Measurements from ENCODE around the gene ATP5ME. TPM values are rescaled to one million over a fixed set of nuclear protein-coding genes. Genes with fewer than 3 reads are reported as not detected.

The ATP5ME gene
- total RNA-seq, 1 experiment from 2014 or later = 330 TPM

GRCh38 chr4:680091-680490 is 6.0 kb upstream of the ATP5ME start:
- ChIA-PET CTCF (no interaction called here), RAD21 (ENCODE audit: low non-redundant PET in 1 of 2, low total read pairs in 2 of 2, uncharacterized antibody in 2 of 2, unreplicated experiment in 2 of 2) (no interaction called here), POLR2A (no interaction called here)
- no peak for DNase-seq (ENCODE audit: low read depth, low spot score)
- no TSS peak for BruUV-seq (replicated peaks)
- no peaks in the 10 kb centered on the region for H3K9me2 ChIP-seq (ENCODE audit: insufficient read depth)
- no peak overlapping the region for H3K4me3 ChIP-seq (replicated peaks in 1 of 2; ENCODE audit: low read depth in 1 of 2, low read length in 2 of 2)
- no peak for ATAC-seq
- H3K4me1 ChIP-seq (ENCODE audit: control insufficient read depth in 1 of 2, insufficient read depth in 2 of 2, low read length in 2 of 2) = peaks cover 23 to 58% of the 10 kb centered on the region in 2 experiments
- H2AFZ ChIP-seq (ENCODE audit: low read depth, low read length, poor library complexity, severe bottlenecking) = no peak overlapping the region
- peaks cover 4% of the 10 kb centered on the region; the same call in 1 of the 2 replicates for H3K79me2 ChIP-seq (ENCODE audit: insufficient read depth, low read length)
- intact Hi-C loops (cut with micrococcal nuclease) = no loop called here
- H3K27ac ChIP-seq (ENCODE audit: low read depth, low read length) = peak overlapping the region; percentile 23; the same call in 1 of the 2 replicates
- TF ChIP-seq ZBTB33 (IDR thresholded peaks at IDR 0.05; ENCODE audit: extremely low read depth, insufficient replicate concordance, low read length) = no peak
- no peak for TF ChIP-seq CEBPB (IDR thresholded peaks at IDR 0.05; ENCODE audit: low read depth)
- no peak for TF ChIP-seq MAX (IDR thresholded peaks at IDR 0.05)
- no peak for TF ChIP-seq POLR2A (IDR thresholded peaks at IDR 0.05; ENCODE audit: borderline replicate concordance, extremely low read depth, insufficient read depth, insufficient read length)
- no peak for TF ChIP-seq ZFX (IDR thresholded peaks at IDR 0.05)
- TF ChIP-seq SP1 (IDR thresholded peaks at IDR 0.05; ENCODE audit: low read depth) = no peak
- no peak for TF ChIP-seq CBX3 (IDR thresholded peaks at IDR 0.05; ENCODE audit: low read depth)
- no peak for TF ChIP-seq SIN3A (IDR thresholded peaks at IDR 0.05; ENCODE audit: low read depth)
- no peak for TF ChIP-seq EZH2 (IDR thresholded peaks at IDR 0.05)
- H3K9ac ChIP-seq (ENCODE audit: low read length) = no peak overlapping the region
- no peaks in the 10 kb centered on the region for H4K20me1 ChIP-seq (ENCODE audit: insufficient read depth)
- H3K36me3 ChIP-seq (ENCODE audit: control insufficient read depth in 1 of 2, insufficient read depth in 2 of 2, low read length in 2 of 2) = no peaks in the 10 kb centered on the region
- no peak overlapping the region for H3K4me2 ChIP-seq (ENCODE audit: low read length)
- no peaks in the 10 kb centered on the region for H3K27me3 ChIP-seq (ENCODE audit: insufficient read depth, low read length)
- no peaks in the 10 kb centered on the region for H3K9me3 ChIP-seq (ENCODE audit: control insufficient read depth in 1 of 2, insufficient read depth in 1 of 2, low read depth in 1 of 2, low read length in 2 of 2)

GRCh38 chr4:679629-680028 is 5.6 kb upstream of the ATP5ME start:
- Histone ChIP-seq H3K36me3 (ENCODE audit: control insufficient read depth in 1 of 2, insufficient read depth in 2 of 2, low read length in 2 of 2) (no peaks in the 10 kb centered on the region), H3K79me2 (ENCODE audit: insufficient read depth, low read length) (peaks cover 7% of the 10 kb centered on the region; the same call in 1 of the 2 replicates), H3K27me3 (ENCODE audit: insufficient read depth, low read length) (no peaks in the 10 kb centered on the region), H3K4me1 (ENCODE audit: control insufficient read depth in 1 of 2, insufficient read depth in 2 of 2, low read length in 2 of 2) (peaks cover 23 to 59% of the 10 kb centered on the region in 2 experiments), H3K9me3 (ENCODE audit: control insufficient read depth in 1 of 2, insufficient read depth in 1 of 2, low read depth in 1 of 2, low read length in 2 of 2) (no peaks in the 10 kb centered on the region), H3K4me2 (ENCODE audit: low read length) (no peak overlapping the region), H3K9ac (ENCODE audit: low read length) (no peak overlapping the region), H3K4me3 (replicated peaks in 1 of 2; ENCODE audit: low read depth in 1 of 2, low read length in 2 of 2) (no peak overlapping the region), H2AFZ (ENCODE audit: low read depth, low read length, poor library complexity, severe bottlenecking) (no peak overlapping the region), H4K20me1 (ENCODE audit: insufficient read depth) (no peaks in the 10 kb centered on the region), H3K9me2 (ENCODE audit: insufficient read depth) (no peaks in the 10 kb centered on the region), H3K27ac (ENCODE audit: low read depth, low read length) (no peak overlapping the region)
- DNase-seq (ENCODE audit: low read depth, low spot score) = no peak
- POLR2A ChIA-PET = no interaction called here
- ATAC-seq = no peak
- CTCF ChIA-PET = no interaction called here
- RAD21 ChIA-PET (ENCODE audit: low non-redundant PET in 1 of 2, low total read pairs in 2 of 2, uncharacterized antibody in 2 of 2, unreplicated experiment in 2 of 2) = no interaction called here
- no peak for TF ChIP-seq FOSL1 (IDR thresholded peaks at IDR 0.05; ENCODE audit: low read depth)
- TF ChIP-seq ZFX (IDR thresholded peaks at IDR 0.05) = no peak
- TF ChIP-seq EZH2phosphoT487 (IDR thresholded peaks at IDR 0.05; ENCODE audit: borderline replicate concordance) = no peak
- TF ChIP-seq JUND (IDR thresholded peaks at IDR 0.05) = no peak
- no peak for TF ChIP-seq CBX3 (IDR thresholded peaks at IDR 0.05; ENCODE audit: low read depth)
- TF ChIP-seq EZH2 (IDR thresholded peaks at IDR 0.05) = no peak
- no peak for TF ChIP-seq MAX (IDR thresholded peaks at IDR 0.05)
- TF ChIP-seq POLR2AphosphoS5 (IDR thresholded peaks at IDR 0.05; ENCODE audit: low read depth, low read length) = no peak
- no peak for TF ChIP-seq POLR2A (IDR thresholded peaks at IDR 0.05; ENCODE audit: borderline replicate concordance, extremely low read depth, insufficient read depth, insufficient read length)
- no peak for TF ChIP-seq SRF (IDR thresholded peaks at IDR 0.05; ENCODE audit: low read depth)
- TF ChIP-seq ELF1 (IDR thresholded peaks at IDR 0.05; ENCODE audit: borderline replicate concordance, low read depth) = no peak
- TF ChIP-seq YY1 (IDR thresholded peaks at IDR 0.05; ENCODE audit: extremely low read depth, insufficient replicate concordance, low read depth, low read length) = no peak
- no TSS peak for BruUV-seq (replicated peaks)
- intact Hi-C loops (cut with micrococcal nuclease) = loop anchor here (10.0 kb wide), 1 partner anchor 205 kb away; no protein-coding TSS in a partner anchor
